ENCODE measurements around the gene TAOK3. TPM values are rescaled to one million over a fixed set of nuclear protein-coding genes. Genes with fewer than 3 reads are reported as not detected.
"Not testable (repeated sequence)": the region's sequence is repeated elsewhere in the genome, so short reads cannot be mapped to it uniquely, and the experiment has no call there.

The TAOK3 gene
- total and polyA plus RNA-seq, 9 of the 15 experiments (the other 6 are each of a cell fraction or from before 2014, with no cell fraction given), result 24.3 to 83.5 (median 47.1) TPM

GRCh38 chr12:118409834-118410233 lies 37.1 kb upstream of the TAOK3 start (continued):
- TF ChIP-seq ZNF407 (IDR thresholded peaks at IDR 0.05; ENCODE audit: low read depth) (no peak), DPF2 (IDR thresholded peaks at IDR 0.05) (peak; percentile 55; the same call in 1 of the 2 replicates)

- H2AFZ ChIP-seq (ENCODE audit: low read depth, low read length); ATAC-seq; BruUV-seq (replicated peaks); H3K9ac ChIP-seq (ENCODE audit: insufficient read depth in 1 of 2, low read depth in 2 of 2, low read length in 2 of 2); H4K20me1 ChIP-seq (replicated peaks; ENCODE audit: control insufficient read depth, insufficient read depth, low read length); in situ Hi-C loops (cut with MboI); H3K27me3 ChIP-seq (ENCODE audit: control insufficient read depth in 2 of 2, insufficient read depth in 2 of 2, low read length in 2 of 2); H3K4me2 ChIP-seq (ENCODE audit: insufficient read depth, low read length); H3K9me1 ChIP-seq (ENCODE audit: control insufficient read depth, insufficient read depth, low read length); H3K27ac ChIP-seq (ENCODE audit: extremely low read depth, low read depth, low read length); H3K79me2 ChIP-seq (ENCODE audit: control insufficient read depth, insufficient read depth, low read length); H3K4me1 ChIP-seq (replicated peaks in 1 of 2; ENCODE audit: control insufficient read depth in 2 of 2, insufficient read depth in 2 of 2, low read length in 2 of 2); CTCF ChIA-PET (ENCODE audit: low intra/inter-chr PET ratio); FAIRE-seq; H3K4me3 ChIP-seq; H3K9me3 ChIP-seq (replicated peaks; ENCODE audit: control insufficient read depth, insufficient read depth, low read depth, low read length); DNase-seq (ENCODE audit: extremely low read depth in 1 of 4, low spot score in 3 of 4): not testable (repeated sequence)
- 70% methylated on average over 7 of the region's 8 CpGs for WGBS (ENCODE audit: insufficient coverage, low coverage, missing lambda C conversion rate)
- intact Hi-C loops (cut with micrococcal nuclease), result loop anchor here (5.0 to 10.0 kb wide), 4 partner anchors 217 to 1004 kb away; no protein-coding TSS in a partner anchor
- POLR2A ChIA-PET, result interaction anchor here (0.6 kb wide), 1 partner anchor 218 kb away, joined by 4 read pairs; no protein-coding TSS in a partner anchor
- peaks cover 62% of the 10 kb centered on the region for H3K36me3 ChIP-seq (ENCODE audit: control insufficient read depth, insufficient read depth, low read length)
Observed at GRCh38 chr12:118408241-118408640, 35.5 kb upstream of the TAOK3 start.

All from K562 (cell line).